ENCODE measurements around the gene EIF2B2.
"Not testable (repeated sequence)": the region's sequence is repeated elsewhere in the genome, so short reads cannot be mapped to it uniquely, and the experiment has no call there.

EIF2B2 gene

DNA sequence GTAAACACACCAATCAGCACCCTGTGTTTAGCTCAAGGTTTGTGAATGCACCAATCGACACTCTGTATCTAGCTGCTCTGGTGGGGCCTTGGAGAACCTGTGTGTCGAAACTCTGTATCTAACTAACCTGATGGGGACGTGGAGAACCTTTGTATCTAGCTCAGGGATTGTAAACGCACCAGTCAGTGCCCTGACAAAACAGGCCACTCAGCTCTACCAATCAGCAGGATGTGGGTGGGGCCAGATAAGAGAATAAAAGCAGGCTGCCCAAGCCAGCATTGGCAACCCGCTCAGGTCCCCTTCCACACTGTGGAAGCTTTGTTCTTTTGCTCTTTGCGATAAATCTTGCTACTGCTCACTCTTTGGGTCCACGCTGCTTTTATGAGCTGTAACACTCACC lies 6.9 kb upstream of the EIF2B2 start:
- not testable (repeated sequence) for DNase-seq

DNA sequence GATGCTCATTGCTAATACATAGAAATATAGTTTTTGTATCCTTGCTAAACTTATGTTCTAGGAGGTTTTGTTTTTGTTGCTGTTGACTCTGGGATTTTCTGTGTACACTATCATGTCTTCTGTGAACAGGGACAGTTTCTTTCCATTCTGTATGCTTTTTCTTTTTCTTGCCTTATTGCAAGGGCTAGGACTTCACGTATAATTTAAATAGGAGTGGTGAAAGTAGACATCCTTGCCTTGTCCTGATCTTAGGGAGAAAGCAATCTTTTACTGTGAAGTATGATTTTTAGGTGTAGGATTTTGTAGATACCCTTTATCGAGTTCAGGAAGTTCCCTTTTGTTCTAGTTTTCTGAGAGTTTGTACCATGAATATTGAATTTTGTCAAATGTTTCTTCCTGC lies 1.5 kb upstream of the EIF2B2 start:
- DNase-seq, result no peak

DNA sequence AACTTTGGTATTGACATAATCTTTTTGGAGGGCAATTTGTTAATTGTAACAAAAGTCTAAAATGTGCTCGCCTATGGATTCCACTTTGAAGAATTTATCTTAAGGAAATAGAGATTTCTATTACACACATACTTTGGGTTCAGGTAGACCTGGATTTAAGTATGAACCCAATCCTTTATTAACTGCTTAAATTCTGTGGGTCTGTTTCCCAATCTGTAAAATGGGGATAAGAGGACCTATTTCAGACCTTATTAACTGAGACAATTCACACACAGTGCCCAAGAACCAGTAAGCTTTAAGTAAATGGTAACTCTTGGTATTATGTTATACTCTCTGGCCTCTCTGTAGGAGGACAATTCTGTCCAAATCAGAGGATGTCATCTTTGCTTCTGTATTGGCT lies 822 bp upstream of the EIF2B2 start:
- no peak for DNase-seq

DNA sequence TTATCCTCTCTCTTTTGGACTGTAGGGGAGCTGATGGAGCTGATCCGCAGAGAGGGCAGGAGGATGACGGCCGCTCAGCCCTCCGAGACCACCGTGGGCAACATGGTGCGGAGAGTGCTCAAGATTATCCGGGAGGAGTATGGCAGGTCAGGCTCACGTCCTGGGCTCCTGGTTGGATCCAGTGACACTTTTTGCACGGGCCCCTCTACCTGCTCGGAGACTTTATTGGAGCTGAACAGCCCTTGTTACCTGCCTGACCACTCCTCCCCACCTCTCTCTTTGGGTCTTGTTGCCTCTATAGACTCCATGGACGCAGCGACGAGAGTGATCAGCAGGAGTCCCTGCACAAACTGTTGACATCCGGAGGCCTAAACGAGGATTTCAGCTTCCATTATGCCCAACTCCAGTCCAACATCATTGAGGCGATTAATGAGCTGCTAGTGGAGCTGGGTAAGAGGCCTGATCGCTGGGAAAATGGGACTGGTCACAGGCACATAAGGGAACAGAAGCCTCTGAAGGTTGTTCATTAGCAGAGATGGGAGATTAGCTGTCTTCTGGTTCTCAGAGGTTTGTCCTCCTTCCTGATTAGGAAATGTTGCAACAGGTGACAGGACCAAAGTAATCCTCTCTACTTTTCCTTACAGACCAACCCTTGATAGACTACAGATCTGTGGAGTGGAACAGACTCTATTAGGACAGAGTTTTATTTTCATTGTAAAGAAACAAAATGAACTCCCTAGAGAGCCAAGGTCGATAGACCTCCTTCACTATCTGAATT lies 718 bp downstream of the EIF2B2 start:
- DNase-seq, result no peak

DNA sequence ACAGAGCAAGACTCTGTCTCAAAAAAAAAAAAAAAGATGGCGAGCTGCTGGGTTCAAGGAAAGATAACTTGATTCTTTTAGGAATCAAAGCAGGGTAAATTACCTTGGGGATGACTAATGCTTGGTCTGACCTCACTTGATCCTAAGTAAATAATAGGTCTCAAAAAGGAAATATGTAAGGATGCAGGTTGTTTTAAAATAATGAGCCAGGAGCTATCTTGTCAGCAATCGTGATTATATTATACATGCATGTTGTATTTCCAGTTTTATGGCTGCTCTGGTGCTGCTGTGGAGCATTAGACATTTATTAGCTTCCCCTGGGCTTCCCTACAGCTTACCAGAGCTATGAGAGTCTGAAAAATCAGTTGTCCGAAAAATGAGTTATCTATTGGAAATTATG lies 2.6 kb downstream of the EIF2B2 start:
- DNase-seq, result no peak

DNA sequence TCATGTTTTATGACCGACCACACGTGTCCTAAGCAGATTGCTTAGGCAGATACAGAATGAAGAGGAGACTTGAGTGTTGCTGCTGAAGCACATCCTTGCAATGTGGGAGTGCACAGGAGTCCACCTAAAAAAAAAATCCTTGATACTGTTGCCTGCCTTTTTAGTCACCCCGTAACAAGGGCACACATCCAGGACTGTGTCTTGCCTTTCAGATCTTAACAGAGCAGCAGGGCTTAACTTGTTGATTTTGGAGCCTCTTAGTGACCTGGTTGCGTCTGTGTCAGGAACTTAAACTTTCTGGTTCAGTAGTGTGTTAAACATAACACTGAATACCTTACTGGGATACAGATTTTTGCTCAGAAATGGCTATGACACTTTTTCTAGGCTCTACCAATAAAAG lies 6.5 kb downstream of the EIF2B2 start:
- no peak for DNase-seq

DNA sequence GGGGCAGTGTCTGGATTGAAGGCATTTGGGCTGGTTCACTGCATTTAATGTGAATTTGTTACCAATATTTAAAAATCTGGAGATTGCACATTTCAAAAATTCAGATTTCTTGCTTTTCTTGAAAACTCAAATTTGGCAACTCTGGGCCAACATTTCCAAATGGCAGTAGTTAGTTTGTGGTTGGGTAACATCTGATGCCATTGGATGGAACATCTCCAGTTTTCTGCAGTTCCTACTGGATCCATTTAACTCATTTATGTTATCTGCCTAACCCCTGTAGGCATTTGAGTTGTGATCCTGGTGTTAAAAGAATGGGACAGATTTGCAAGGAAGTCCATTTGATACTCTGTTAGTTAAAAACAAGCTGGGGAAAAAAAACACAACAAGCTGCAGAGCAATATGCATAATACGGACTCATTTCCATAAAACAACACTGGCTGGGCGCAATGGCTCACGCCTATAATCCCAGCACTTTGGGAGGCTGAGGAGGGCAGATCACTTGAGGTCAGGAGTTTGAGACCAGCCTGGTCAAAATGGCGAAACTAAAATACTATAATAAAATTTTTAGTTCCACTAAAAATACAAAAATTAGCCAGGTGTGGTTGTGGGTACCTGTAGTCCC lies 7.9 kb downstream of the EIF2B2 start:
- no peak for DNase-seq

DNA sequence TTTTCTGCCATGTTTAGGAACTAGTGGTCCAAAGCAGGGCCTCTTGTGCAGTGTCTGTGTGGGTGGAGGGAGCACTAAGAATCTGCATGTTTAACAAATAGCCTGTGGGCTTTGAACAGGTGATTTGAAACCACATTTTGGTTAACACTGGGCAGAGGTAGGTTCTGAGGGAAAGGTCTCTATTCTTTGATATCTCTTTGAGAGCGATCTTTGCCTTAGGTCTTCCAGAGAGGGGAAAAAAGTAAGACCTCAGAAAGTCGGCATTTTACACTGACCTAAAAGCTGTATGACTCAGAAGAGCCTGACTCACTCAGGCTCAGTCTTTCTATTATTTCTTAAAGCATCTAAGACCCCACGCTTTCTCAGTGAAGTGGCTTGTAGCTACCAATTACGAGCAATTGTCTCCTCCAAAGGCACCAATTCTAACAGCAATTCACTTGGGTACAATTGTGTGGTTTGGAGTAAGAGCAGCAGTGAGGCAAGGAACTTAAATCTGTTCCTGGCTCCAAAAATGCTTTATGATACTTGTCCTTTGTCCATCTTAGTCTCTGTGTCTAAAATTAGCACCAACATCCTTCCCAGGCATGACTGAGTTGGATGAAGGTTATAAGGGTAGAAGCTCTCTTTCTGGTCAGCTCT lies 8.8 kb downstream of the EIF2B2 start:
- no peak for DNase-seq

DNA sequence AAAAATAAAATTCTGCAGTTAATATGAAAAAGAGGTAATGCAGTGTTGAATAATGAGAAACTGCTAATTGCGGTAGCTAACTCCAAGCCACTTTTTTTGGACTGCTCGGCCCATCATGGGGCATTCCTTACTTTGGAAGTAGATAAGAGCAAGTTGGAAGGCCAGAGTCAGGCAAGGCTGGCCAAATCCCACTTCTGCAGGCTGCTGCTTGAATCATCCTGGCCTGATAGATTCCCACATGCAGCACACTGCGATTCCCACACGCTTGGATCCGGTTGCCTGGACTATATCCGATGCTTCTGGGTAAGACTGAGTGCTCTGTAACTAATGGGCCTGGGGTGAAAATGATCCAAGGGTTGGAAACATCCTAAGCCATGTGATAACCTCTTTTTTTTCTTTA lies 10.6 kb downstream of the EIF2B2 start:
- no peak for DNase-seq

DNA sequence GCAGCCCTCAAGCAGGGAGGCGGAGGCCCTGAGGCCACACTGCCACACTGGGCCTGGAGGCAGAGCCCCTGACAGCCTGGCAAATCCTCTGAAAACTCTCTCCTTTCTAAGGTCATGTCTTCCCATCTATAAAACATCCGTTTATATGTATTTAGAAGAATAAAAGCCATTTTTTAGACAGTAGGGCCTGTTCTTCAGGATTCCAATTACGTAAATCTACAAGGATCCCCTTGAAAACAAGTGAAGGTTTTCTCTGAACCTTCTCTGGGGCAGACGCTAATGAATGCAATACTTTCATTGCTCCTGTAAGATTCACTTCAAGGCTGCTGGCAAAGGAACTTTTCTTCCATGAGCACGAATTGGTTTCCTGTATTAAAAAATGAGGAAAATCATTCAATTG lies 12.8 kb downstream of the EIF2B2 start:
- DNase-seq, result no peak

DNA sequence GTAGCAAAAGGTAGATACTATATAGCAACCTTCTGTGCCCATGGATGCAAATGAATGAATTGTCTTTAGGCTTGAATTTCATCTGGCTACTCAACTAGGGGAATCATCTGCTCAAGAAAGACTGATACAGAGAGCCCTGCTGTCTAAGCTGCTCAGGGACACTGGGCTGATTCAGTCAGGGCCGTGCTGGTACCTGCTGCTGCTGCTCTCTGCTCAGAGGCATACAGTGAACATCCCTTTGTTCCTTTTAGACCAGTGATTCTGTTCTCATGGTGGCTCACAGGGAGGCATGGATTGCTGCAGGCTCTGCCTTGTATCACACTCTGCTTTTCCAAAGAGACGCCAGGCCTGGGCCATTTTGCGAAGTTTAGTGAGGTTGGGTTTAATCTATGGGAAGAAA lies 14.1 kb downstream of the EIF2B2 start:
- DNase-seq, result no peak

DNA sequence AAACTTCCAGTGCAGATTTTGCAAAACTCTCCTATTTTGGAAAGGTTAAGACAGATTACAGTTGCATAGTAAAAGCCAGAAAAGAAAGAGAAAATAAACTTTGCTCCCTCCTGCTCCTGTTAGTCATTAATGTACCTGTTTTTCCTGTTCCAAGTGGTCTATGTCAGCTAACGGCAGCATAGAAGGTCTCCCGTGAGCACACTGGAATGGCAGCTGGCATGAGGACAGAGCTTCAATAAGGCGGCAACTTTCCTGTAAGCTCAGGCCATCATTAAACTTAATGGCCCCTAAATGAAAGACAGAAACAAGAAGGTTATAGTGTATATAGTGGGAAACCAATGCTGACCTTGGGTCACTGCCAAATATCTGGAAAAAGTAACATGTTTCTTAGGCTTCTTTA lies 16.0 kb downstream of the EIF2B2 start:
- DNase-seq, result no peak

DNA sequence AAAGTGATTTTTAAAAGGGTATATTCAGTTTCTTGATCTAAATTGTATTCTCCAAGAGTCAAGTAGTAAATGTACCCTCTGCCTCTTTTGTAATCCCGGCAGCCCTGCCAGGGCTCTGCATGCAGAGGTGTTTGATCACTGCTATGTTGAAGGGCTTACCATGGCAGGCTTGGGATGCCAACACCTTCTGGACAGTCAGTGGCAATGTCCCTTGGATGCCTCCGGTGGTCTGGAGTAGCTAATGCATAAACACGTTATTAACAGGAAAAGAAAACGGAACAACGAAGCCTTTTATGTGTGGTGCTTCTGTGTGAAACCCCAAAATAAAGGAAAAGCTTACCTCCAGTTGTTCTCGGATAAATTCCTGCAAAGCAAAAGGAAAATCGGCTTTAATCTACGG lies 19.9 kb downstream of the EIF2B2 start:
- DNase-seq, result no peak

DNA sequence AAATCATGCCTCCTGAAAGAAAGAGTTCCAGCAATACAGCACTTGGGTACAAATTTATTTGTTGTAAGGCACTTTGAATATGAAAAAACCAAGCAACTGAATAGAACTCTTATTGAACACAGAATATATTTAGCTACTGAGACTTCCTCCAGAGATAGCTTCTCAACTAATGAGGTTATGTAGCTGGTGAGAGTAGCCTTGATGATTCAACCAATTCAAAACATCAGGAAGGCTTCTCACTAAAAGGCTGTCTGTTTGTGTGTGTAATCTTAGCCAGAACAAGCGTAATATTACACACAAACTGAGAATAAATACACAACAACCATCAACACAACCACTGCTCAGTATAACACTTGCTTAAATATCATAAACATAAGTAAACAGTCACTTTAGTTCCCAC lies 20.4 kb downstream of the EIF2B2 start:
- no peak for DNase-seq

DNA sequence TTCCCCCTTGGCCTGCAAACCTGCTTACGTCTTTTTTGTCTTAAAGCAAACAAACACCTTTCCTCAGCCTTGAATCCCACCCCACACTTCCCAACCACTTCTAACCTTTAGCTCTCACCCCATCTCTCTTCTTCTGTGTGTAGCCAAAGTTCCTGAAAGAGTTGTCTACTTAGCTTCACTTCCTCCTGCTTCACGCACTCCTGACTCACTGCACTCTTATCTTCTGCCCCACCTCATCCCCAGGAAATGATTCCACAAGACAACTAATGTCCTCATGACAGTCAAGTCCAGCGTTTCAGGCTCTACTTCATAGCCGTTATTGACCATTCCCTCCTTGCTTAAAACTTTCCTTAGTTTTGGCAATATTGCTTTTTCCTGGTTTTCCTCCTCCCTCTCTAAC lies 22.4 kb downstream of the EIF2B2 start:
- DNase-seq, result no peak

DNA sequence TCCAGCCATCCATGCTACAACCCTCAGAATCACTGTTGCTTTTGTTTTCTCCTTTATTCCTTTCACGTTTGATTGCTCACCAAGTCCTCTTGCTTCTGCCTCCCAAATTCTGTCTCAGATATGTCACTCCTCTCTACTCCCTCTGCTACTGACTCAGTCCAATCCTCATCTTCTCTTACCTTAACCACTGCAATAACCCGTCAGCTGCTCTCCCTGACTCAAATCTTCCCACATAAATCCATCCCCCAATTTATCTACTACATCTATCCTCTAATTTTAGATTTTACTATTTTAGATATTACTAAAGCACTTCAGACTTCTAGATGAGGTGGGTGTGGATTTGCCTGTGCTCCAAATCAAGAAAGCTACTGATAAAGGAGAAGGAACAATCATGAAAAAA lies 23.2 kb downstream of the EIF2B2 start:
- no peak for DNase-seq

DNA sequence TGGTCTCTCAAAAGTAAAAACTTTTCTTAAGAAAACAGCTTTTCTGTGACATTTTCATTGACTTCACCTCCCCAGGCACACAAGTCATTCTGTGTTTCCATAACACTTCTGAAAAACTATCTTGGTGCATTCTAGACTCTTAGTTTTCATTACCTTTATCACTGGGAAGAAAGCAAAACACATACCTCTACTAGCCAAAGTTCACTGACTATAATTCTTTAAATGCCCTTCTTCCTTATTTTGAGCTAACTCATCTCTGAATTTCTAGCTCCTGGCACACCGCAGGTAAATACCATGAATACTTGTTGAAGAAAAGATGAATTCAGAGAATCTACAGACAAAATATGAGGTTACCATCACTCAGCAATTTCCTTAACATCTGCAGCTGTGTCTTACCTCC lies 27.4 kb downstream of the EIF2B2 start:
- no peak for DNase-seq

DNA sequence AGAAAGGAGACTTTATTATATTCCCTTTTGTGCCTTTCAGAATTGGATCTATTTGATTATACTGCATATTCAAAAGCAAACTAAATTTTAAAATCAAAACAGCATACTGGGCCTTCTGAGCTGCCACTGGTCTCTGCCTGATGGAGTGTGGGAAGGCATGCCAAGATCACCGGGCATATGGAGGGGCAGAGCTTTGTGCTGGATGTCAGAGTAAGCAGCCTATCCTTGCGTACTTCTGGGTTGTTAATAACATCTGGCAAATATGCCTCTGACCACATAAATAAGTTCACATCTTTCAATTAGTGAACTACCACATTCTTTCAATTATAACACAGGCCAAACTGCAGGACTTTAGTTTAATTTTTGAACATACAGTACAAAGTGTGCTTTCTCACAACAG lies 30.2 kb downstream of the EIF2B2 start:
- DNase-seq, result no peak

DNA sequence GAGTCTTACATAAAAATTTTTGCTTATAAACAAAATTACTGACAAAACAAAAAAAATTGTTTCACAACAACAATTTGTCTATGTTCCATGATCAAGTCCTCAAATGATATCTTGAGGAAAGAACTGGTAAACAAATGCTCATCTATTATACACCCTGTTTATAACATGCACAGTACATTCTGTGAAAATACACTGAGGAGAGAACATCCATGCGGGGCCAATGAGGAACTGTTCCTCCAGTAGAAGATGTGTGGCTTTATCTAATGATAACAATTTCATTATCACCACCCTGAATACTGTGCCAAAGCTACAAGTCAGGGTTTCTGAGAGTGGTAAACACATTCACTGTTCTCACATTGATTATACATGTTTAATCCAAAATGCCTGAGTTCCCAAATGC lies 37.8 kb downstream of the EIF2B2 start:
- no peak for DNase-seq

DNA sequence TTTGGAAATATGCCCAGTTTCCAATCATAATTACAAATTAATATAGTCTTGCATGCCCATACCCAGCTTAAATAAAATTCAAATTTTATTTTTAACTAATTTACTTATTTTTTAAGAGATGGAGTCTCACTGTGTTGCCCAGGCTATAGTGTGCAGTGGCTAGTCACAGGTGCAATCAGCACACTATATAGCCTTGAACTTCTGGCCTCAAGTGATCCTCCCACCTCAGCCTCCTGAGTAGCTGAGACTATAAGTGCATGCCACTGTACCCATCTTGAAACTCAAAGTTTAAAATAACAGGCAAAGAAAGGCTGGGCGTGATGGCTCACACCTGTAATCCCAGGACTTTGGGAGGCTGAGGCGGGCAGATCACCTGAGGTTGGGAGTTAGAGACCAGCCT lies 38.2 kb downstream of the EIF2B2 start:
- no peak for DNase-seq

DNA sequence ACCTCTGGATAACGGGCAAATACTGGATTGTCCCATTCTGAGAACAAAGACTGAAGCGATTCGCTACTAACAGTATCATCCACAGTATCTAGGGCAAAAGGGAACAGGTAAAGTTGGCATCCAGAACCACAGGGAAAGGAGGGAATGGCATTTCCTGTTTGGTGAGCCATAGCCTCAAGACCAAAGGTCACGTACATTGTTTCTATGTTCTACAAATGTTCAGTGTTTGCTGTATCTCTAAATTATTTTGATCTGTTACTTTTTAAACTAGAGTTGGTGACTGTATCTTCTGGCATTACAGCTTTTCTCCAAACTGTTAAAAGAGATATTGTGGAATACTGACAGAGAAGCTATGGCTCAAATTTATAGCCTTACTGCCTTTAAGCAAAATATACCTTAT lies 38.9 kb downstream of the EIF2B2 start:
- DNase-seq, result no peak

DNA sequence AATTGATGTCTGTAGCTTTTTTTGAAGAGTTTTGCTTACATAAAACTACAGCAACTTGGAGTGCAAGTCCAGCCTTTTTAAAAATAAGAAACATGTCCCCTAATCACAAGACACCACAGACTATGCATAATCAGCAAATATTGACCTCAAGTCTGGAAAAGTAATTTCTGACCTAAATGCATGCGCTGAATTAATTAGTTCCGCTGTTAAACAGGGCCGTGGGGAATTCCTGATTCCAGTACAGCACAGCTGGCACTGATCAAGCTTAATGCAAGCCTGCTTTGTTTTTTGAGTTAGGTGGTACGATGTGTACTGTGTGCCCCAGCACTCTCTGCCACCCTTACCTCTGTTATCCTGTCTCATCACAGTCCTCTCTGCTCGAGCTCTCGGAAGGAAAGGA lies 39.3 kb downstream of the EIF2B2 start:
- DNase-seq, result no peak

DNA sequence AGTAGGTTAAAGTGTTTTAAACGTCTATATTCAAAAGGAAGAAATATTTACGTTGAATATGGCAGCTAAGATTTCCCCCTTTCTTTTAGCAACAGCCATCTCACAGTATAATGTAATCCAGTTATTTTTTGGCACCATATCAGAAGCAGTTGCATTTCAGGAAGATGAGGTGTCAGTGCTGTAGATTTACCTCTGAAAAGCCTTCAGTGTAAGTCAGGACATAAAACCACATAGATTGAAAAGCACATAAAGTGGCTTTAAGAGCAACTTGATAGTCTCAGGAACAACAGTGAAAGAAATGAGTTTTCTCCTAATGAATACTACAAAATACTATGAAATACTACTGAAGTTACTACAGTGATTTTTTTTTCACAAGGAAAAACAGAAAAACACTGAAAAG lies 41.6 kb downstream of the EIF2B2 start:
- DNase-seq, result no peak

DNA sequence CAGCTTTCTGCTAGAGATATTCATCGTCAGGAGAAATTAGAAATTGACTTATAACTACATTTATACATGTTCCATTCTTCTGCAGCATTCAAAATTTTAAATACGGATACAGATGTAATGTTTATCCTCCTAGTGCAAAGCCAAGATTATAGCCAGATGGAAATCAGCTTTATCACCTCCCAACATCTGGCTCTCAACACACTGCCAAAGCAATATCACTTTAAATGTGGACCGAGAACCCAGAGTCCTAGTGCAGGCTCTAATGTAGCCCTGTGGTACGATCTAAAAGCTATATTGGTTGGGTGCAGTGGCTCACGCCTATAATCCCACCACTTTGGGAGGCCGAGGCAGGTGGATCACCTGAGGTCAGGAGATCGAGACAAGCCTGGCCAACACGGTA lies 42.0 kb downstream of the EIF2B2 start:
- no peak for DNase-seq

DNA sequence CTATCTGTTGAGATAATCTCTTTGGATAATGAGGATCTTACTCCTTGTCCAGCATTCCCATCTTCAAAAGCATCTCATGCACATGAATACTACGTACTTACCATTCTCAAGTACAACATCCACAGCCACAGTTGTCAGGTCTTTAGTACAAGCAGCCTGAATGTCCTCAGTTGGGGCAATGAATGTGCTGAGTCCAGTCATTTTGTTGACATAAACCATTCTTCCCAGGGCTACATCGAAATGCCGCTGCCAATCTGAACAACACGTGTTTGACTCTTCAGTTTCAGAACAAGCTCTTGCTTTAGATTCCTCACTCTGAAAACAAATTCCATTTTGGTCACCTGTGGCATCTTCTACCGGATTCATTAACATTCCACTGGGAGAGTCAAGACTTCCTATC lies 43.6 kb downstream of the EIF2B2 start:
- DNase-seq, result no peak
